ENCODE results near the gene CCNY.

Gene CCNY

GRCh38 chr10:35355971-35356724 lies 19.8 kb downstream of the CCNY start:
- CTCF ChIA-PET, result interaction anchor here (0.8 to 1.6 kb wide), 3 partner anchors 9 to 236 kb away, joined by 3 to 4 read pairs (median 3); no protein-coding TSS in a partner anchor
- DNase-seq (ENCODE audit: low read depth, low spot score), result no peak
- POLR2A ChIA-PET, result no interaction called here
- TF ChIP-seq, protein P1, sequence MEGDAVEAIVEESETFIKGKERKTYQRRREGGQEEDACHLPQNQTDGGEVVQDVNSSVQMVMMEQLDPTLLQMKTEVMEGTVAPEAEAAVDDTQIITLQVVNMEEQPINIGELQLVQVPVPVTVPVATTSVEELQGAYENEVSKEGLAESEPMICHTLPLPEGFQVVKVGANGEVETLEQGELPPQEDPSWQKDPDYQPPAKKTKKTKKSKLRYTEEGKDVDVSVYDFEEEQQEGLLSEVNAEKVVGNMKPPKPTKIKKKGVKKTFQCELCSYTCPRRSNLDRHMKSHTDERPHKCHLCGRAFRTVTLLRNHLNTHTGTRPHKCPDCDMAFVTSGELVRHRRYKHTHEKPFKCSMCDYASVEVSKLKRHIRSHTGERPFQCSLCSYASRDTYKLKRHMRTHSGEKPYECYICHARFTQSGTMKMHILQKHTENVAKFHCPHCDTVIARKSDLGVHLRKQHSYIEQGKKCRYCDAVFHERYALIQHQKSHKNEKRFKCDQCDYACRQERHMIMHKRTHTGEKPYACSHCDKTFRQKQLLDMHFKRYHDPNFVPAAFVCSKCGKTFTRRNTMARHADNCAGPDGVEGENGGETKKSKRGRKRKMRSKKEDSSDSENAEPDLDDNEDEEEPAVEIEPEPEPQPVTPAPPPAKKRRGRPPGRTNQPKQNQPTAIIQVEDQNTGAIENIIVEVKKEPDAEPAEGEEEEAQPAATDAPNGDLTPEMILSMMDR (IDR thresholded peaks at IDR 0.05; ENCODE audit: insufficient read depth, low read length, missing control alignments), result no peak
- no peak overlapping the region for H3K4me3 ChIP-seq (ENCODE audit: low read depth, low read length)

DNA sequence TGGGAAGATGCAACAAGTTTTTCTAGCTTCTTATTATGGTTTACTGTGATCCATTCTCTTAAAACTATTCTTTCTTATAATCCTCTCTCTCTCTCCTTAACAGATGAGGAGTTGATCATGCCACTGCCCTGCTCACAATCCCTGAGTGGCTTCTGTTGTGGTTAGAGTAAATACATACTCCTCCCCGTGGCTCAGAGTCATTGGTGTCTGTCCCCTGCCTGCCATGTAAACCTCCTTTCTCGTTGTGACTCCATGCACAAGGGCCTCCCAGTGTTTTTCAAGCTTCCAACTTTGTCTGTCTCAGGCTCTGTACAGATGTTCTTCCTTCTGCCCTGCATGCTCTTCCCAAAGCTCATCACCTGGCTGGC lies 20.4 kb downstream of the CCNY start:
- POLR2A ChIA-PET, result no interaction called here
- no peak for DNase-seq (ENCODE audit: low read depth, low spot score)
- H3K4me3 ChIP-seq (ENCODE audit: low read depth, low read length), result no peak overlapping the region
- TF ChIP-seq, protein P1 (IDR thresholded peaks at IDR 0.05; ENCODE audit: insufficient read depth, low read length, missing control alignments), result no peak
- CTCF ChIA-PET, result interaction anchor here (0.8 to 1.3 kb wide), 3 partner anchors 9 to 117 kb away, joined by 3 to 4 read pairs (median 4); no protein-coding TSS in a partner anchor

- CTCF ChIA-PET, result no interaction called here
- TF ChIP-seq, protein P1 (IDR thresholded peaks at IDR 0.05; ENCODE audit: insufficient read depth, low read length, missing control alignments), result no peak
These were observed 22.7 kb downstream of the CCNY start for GRCh38 chr10:35359056-35359455.

DNA sequence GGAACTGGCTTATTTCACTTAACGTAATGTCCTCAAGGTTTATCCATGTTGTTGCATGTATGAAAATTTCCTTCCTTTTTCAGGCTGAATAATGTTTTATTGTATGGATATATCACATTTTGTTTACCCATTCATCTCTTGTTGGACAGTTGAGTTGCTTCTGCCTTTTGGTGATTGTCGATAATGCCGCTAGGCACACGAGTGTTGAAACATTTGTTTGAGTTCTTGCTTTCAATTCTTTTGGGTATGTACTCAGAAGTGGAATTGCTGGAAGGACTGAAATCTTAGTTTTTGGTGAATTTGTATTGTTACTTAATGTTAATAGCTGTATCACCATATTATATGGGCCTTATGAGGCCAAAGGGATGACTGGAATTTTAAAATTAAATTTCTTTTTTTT lies 23.6 kb downstream of the CCNY start:
- no peak for DNase-seq (ENCODE audit: low read depth, low spot score)
- ChIA-PET POLR2A (no interaction called here), CTCF (no interaction called here)
- no peak overlapping the region for H3K4me3 ChIP-seq (ENCODE audit: low read depth, low read length)
- TF ChIP-seq, protein P1 (IDR thresholded peaks at IDR 0.05; ENCODE audit: insufficient read depth, low read length, missing control alignments), result no peak

More at GRCh38 chr10:35359056-35359455, 22.7 kb downstream of the CCNY start:
- H3K4me3 ChIP-seq (ENCODE audit: low read depth, low read length), result no peak overlapping the region
- DNase-seq (ENCODE audit: low read depth, low spot score), result no peak
- POLR2A ChIA-PET, result no interaction called here

DNA sequence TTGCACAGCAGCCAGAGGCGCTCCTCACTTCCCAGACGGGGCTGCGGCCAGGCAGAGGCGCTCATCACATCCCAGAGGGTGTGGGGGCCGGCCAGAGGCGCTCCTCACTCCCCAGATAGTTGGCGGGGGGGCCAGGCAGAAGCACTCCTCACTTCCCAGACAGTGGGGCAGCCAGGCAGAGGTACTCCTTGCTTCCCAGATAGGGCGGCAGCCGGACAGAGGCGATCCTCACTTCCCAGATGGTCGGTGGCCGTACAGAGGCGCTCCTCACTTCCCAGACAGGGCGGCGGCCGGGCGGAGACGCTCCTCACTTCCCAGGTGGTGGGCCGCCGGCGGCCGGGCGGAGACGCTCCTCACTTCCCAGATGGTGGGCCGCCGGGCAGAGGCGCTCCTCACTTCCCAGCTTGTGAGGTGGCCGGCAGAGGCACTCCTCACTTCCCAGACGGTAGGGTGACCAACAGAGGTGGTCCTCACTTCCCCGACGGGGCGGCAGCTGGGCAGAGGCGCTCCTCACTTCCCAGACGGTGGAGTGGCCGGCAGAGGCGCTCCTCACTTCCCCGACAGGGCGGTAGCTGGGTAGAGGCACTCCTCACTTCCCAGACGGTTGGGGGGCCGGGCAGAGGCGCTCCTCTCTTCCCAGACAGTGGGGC lies 26.5 kb downstream of the CCNY start:
- TF ChIP-seq, protein P1 (IDR thresholded peaks at IDR 0.05; ENCODE audit: insufficient read depth, low read length, missing control alignments), result no peak
- DNase-seq (ENCODE audit: low read depth, low spot score), result no peak
- ChIA-PET CTCF (no interaction called here), POLR2A (no interaction called here)
- no peak overlapping the region for H3K4me3 ChIP-seq (ENCODE audit: low read depth, low read length)

GRCh38 chr10:35363587-35363986 lies 27.3 kb downstream of the CCNY start:
- ChIA-PET CTCF (interaction anchor here (1.4 kb wide), 1 partner anchor 12 kb away, joined by 3 read pairs; no protein-coding TSS in a partner anchor), POLR2A (no interaction called here)
- no peak for DNase-seq (ENCODE audit: low read depth, low spot score)
- no peak overlapping the region for H3K4me3 ChIP-seq (ENCODE audit: low read depth, low read length)
- TF ChIP-seq, protein P1 (IDR thresholded peaks at IDR 0.05; ENCODE audit: insufficient read depth, low read length, missing control alignments), result no peak
